DND-41 (cell line): ENCODE measurements around the gene ADO.

Experiments
- ATAC-seq: fragments of 200-7000 bp; cut with Tn5 transposase; 3 replicates; pipeline ENCODE4 v1.9.1; 2021; ENCODE audit warnings: low read depth; ENCODE audit not compliant: insufficient read depth
- DNase-seq: peaks from one replicate; pipeline ENCODE4 v3.0.0-alpha.2; 2020
- H2AFZ ChIP-seq: 2 replicates; pipeline ENCODE4 v1.6.0; 2012; ENCODE audit warnings: low read depth, low read length
- H3K27ac ChIP-seq: 2 replicates; pipeline ENCODE4 v1.5.1; 2012; ENCODE audit warnings: low read length, inconsistent platforms
- H3K27me3 ChIP-seq: fragments of 200-600 bp; sonication (generic); 2 replicates; pipeline ENCODE4 v1.6.0; 2012; ENCODE audit warnings: low read length, mild to moderate bottlenecking, inconsistent platforms; ENCODE audit not compliant: insufficient read depth, poor library complexity
- H3K36me3 ChIP-seq: 2 replicates; pipeline ENCODE4 v1.5.1; 2012; ENCODE audit warnings: low read length, inconsistent platforms; ENCODE audit not compliant: insufficient read depth
- H3K4me1 ChIP-seq: 2 replicates; pipeline ENCODE4 v1.5.1; 2012; ENCODE audit warnings: mild to moderate bottlenecking, low read length; ENCODE audit not compliant: insufficient read depth
- H3K4me2 ChIP-seq: 2 replicates; pipeline ENCODE4 v1.6.0; 2012; ENCODE audit warnings: mild to moderate bottlenecking, moderate library complexity, low read length, inconsistent platforms; ENCODE audit not compliant: insufficient read depth
- H3K4me3 ChIP-seq, 2 experiments: fragments of 200-600 bp in 1 of 2; shearing (Covaris generic) in 1 of 2; 2 replicates each; pipeline ENCODE4 v1.5.1; 2012 to 2016; ENCODE audit warnings: inconsistent platforms in 2 of 2, low read length in 2 of 2, mild to moderate bottlenecking in 2 of 2, low read depth in 1 of 2, moderate library complexity in 1 of 2
- H3K79me2 ChIP-seq: 2 replicates; pipeline ENCODE4 v1.6.0; 2012; ENCODE audit warnings: low read length, inconsistent platforms; ENCODE audit not compliant: insufficient read depth
- H3K9ac ChIP-seq: 2 replicates; pipeline ENCODE4 v1.6.0; 2012; ENCODE audit warnings: low read depth, mild to moderate bottlenecking, inconsistent platforms, low read length, moderate library complexity
- H3K9me3 ChIP-seq: 2 replicates; pipeline ENCODE4 v1.5.1; 2012; ENCODE audit warnings: low read length, moderate library complexity, mild to moderate bottlenecking, inconsistent platforms; ENCODE audit not compliant: insufficient read depth, severe bottlenecking
- H4K20me1 ChIP-seq: 2 replicates; pipeline ENCODE4 v1.6.0; 2012; ENCODE audit warnings: low read length; ENCODE audit not compliant: insufficient read depth
- EZH2 ChIP-seq: IDR thresholded peaks from 3 replicates; pipeline ENCODE4 v1.6.1; 2012; ENCODE audit warnings: borderline replicate concordance, low read depth, mild to moderate bottlenecking, moderate library complexity, low read length, inconsistent platforms; ENCODE audit not compliant: severe bottlenecking
- TF ChIP-seq, protein P1 (sequence below): IDR thresholded peaks from 2 replicates; pipeline ENCODE4 v1.5.1; 2012; ENCODE audit warnings: borderline replicate concordance, low read length, moderate library complexity, mild to moderate bottlenecking; ENCODE audit not compliant: poor library complexity, severe bottlenecking; ENCODE audit errors: extremely low read depth

Gene ADO

GRCh38 chr10:62829622-62830021 is 25.1 kb downstream of the ADO start:
- H3K9ac ChIP-seq, result no peak overlapping the region
- H3K36me3 ChIP-seq, result no peaks in the 10 kb centered on the region
- TF ChIP-seq, protein P1, sequence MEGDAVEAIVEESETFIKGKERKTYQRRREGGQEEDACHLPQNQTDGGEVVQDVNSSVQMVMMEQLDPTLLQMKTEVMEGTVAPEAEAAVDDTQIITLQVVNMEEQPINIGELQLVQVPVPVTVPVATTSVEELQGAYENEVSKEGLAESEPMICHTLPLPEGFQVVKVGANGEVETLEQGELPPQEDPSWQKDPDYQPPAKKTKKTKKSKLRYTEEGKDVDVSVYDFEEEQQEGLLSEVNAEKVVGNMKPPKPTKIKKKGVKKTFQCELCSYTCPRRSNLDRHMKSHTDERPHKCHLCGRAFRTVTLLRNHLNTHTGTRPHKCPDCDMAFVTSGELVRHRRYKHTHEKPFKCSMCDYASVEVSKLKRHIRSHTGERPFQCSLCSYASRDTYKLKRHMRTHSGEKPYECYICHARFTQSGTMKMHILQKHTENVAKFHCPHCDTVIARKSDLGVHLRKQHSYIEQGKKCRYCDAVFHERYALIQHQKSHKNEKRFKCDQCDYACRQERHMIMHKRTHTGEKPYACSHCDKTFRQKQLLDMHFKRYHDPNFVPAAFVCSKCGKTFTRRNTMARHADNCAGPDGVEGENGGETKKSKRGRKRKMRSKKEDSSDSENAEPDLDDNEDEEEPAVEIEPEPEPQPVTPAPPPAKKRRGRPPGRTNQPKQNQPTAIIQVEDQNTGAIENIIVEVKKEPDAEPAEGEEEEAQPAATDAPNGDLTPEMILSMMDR, result no peak
- no peak for TF ChIP-seq EZH2
- no peaks in the 10 kb centered on the region for H3K9me3 ChIP-seq
- H4K20me1 ChIP-seq, result no peaks in the 10 kb centered on the region
- H3K79me2 ChIP-seq, result no peaks in the 10 kb centered on the region
- DNase-seq (no peak), ATAC-seq (no peak)
- no peak overlapping the region for H3K4me2 ChIP-seq
- H3K4me1 ChIP-seq, result no peaks in the 10 kb centered on the region
- H3K27me3 ChIP-seq, result peaks cover 12% of the 10 kb centered on the region
- no peak overlapping the region for H2AFZ ChIP-seq
- no peak overlapping the region for H3K4me3 ChIP-seq
- no peak overlapping the region for H3K27ac ChIP-seq

GRCh38 chr10:62830679-62831078 is 26.2 kb downstream of the ADO start:
- peaks cover 12% of the 10 kb centered on the region for H3K27me3 ChIP-seq
- ATAC-seq, result no peak
- no peaks in the 10 kb centered on the region for H3K79me2 ChIP-seq
- no peak overlapping the region for H3K27ac ChIP-seq
- no peaks in the 10 kb centered on the region for H3K9me3 ChIP-seq
- DNase-seq, result no peak
- H3K36me3 ChIP-seq, result no peaks in the 10 kb centered on the region
- TF ChIP-seq, protein P1, result no peak
- TF ChIP-seq EZH2, result no peak
- no peak overlapping the region for H3K4me2 ChIP-seq
- no peaks in the 10 kb centered on the region for H4K20me1 ChIP-seq
- no peaks in the 10 kb centered on the region for H3K4me1 ChIP-seq
- H3K4me3 ChIP-seq, result no peak overlapping the region
- H2AFZ ChIP-seq, result no peak overlapping the region
- H3K9ac ChIP-seq, result no peak overlapping the region

DNA sequence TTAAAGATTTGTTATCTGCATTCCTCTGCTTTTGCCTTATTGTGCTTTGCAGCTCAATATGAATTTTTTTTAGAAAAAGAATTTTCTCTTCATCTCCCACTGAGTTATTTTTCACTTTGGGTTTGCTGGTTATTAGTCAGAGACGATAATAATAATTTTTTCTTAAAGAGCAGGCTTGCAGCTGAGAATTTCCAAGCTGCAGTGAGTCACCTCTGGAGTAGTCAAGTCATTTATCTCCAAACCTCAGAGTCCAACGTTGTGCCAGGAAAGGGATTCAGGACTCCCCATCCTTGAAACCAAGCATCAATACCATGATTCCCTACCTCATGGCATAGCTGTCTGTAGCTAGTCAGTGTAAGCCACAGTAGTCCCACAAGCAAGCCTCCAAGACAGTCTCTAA is 26.8 kb downstream of the ADO start:
- no peaks in the 10 kb centered on the region for H3K9me3 ChIP-seq
- H3K4me1 ChIP-seq, result no peaks in the 10 kb centered on the region
- TF ChIP-seq, protein P1, result no peak
- TF ChIP-seq EZH2, result no peak
- no peak overlapping the region for H2AFZ ChIP-seq
- H3K4me2 ChIP-seq, result no peak overlapping the region
- H3K4me3 ChIP-seq, result no peak overlapping the region
- H3K27me3 ChIP-seq, result peaks cover 12% of the 10 kb centered on the region
- no peak overlapping the region for H3K9ac ChIP-seq
- no peaks in the 10 kb centered on the region for H4K20me1 ChIP-seq
- no peaks in the 10 kb centered on the region for H3K36me3 ChIP-seq
- H3K79me2 ChIP-seq, result no peaks in the 10 kb centered on the region
- ATAC-seq (no peak), DNase-seq (no peak)
- no peak overlapping the region for H3K27ac ChIP-seq

DNA sequence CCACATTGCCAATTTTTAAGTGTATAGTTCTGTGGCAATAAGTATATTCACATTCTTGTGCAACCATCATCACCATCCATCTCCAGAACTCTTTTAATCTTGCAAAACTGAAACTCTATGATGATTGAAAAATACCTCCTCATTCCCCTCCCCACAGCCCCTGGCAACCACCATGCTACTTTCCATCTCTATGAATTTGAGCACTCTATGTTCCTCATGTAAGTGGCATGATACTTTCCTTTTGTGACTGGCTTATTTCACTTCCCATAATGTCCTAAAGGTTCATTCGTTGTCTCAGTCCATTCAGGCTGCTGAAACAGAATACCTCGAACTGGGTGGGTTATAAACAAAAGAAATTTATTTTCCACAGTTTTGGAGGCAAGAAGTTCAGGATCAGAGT is 35.1 kb downstream of the ADO start:
- Histone ChIP-seq H3K36me3 (no peaks in the 10 kb centered on the region), H3K79me2 (no peaks in the 10 kb centered on the region), H3K9ac (no peak overlapping the region), H3K4me3 (no peak overlapping the region), H3K27me3 (peaks cover 3% of the 10 kb centered on the region), H3K27ac (no peak overlapping the region), H4K20me1 (no peaks in the 10 kb centered on the region), H3K9me3 (no peaks in the 10 kb centered on the region), H2AFZ (no peak overlapping the region), H3K4me2 (no peak overlapping the region), H3K4me1 (no peaks in the 10 kb centered on the region)
- ATAC-seq (no peak), DNase-seq (no peak)
- TF ChIP-seq, protein P1, result no peak
- no peak for TF ChIP-seq EZH2
